Endothelial cell of umbilical vein (primary cell): ENCODE data around the gene ZG16B. TPM values are rescaled to one million over a fixed set of nuclear protein-coding genes. Genes with fewer than 3 reads are reported as not detected.

Experiments
- BruUV-seq: library from RNA; stranded (reverse); fragments of 400-500 nt; replicated peaks from 2 replicates; lab custom pipeline; 2021; lab: Mats Ljungman, UMichigan
- CTCF ChIA-PET: fragments of 300-600, 350-600 bp; sonication (Branson Sonifier 250); formaldehyde crosslinking; loops from one replicate; lab custom pipeline; 2021; ENCODE audit warnings: antibody characterized with exemption, inconsistent platforms; lab: Charles Lee
- POLR2A ChIA-PET: fragments of 300-600, 350-600 bp; sonication (Branson Sonifier 250); formaldehyde crosslinking; loops from one replicate; lab custom pipeline; 2021; ENCODE audit warnings: antibody characterized with exemption, inconsistent platforms; lab: Charles Lee
- DNase-seq: peaks from one replicate; pipeline ENCODE4 v3.0.0-alpha.2; 2011; ENCODE audit warnings: low read depth, low spot score
- FAIRE-seq: peaks from 2 replicates; lab custom pipeline; 2011; peaks lifted over from hg19 to GRCh38; lab: Jason Lieb, UNC
- H2AFZ ChIP-seq: 2 replicates; pipeline ENCODE4 v1.6.0; 2012; ENCODE audit warnings: low read depth, low read length, control low read depth, inconsistent platforms
- H3K27ac ChIP-seq: 2 replicates; pipeline ENCODE4 v1.5.1; 2011; ENCODE audit warnings: low read depth, mild to moderate bottlenecking, control low read depth, low read length, moderate library complexity; ENCODE audit not compliant: insufficient read depth
- H3K27me3 ChIP-seq, 2 experiments: 2 replicates each; pipeline versions ENCODE4 v1.6.0 to v1.6.1; 2011; ENCODE audit warnings: low read length in 2 of 2, mixed read lengths in 1 of 2; ENCODE audit not compliant: control insufficient read depth in 2 of 2, insufficient read depth in 2 of 2
- H3K36me3 ChIP-seq, 2 experiments: 2 replicates in 1 of 2; 3 replicates in 1 of 2; pipeline ENCODE4 v1.5.1; 2011; ENCODE audit warnings: low read length in 2 of 2, mild to moderate bottlenecking in 1 of 2, moderate library complexity in 1 of 2; ENCODE audit not compliant: control insufficient read depth in 2 of 2, insufficient read depth in 2 of 2; ENCODE audit errors: extremely low read depth in 1 of 2
- H3K4me1 ChIP-seq: 3 replicates; pipeline ENCODE4 v1.5.1; 2011; ENCODE audit warnings: mild to moderate bottlenecking, low read length; ENCODE audit not compliant: control insufficient read depth, insufficient read depth; ENCODE audit errors: extremely low read depth
- H3K4me2 ChIP-seq: 2 replicates; pipeline ENCODE4 v1.6.1; 2011; ENCODE audit warnings: low read length, control low read depth, mixed read lengths; ENCODE audit not compliant: insufficient read depth
- H3K4me3 ChIP-seq, 3 experiments: fragments of 200-600 bp in 1 of 3; sonication (generic), shearing (Covaris generic) in 1 of 3; replicated peaks in 1 of 3; 2 replicates each; pipeline ENCODE4 v1.5.1; 2011 to 2016; ENCODE audit warnings: control low read depth in 3 of 3, low read length in 3 of 3, mild to moderate bottlenecking in 2 of 3, inconsistent platforms in 1 of 3, low read depth in 1 of 3, moderate library complexity in 1 of 3; ENCODE audit not compliant: insufficient read depth in 1 of 3
- H3K79me2 ChIP-seq: 2 replicates; pipeline ENCODE4 v1.6.0; 2012; ENCODE audit warnings: low read length, inconsistent platforms; ENCODE audit not compliant: control insufficient read depth, insufficient read depth
- H3K9ac ChIP-seq: replicated peaks from 2 replicates; pipeline ENCODE3; 2011; ENCODE audit warnings: low read length, control low read depth; ENCODE audit not compliant: insufficient read depth; ENCODE audit errors: extremely low read depth
- H3K9me1 ChIP-seq: replicated peaks from 3 replicates; pipeline ENCODE4 v1.6.0; 2011; ENCODE audit warnings: mild to moderate bottlenecking, low read length; ENCODE audit not compliant: control insufficient read depth, insufficient read depth; ENCODE audit errors: extremely low read depth
- H3K9me3 ChIP-seq: replicated peaks from 2 replicates; pipeline ENCODE4 v1.5.1; 2012; ENCODE audit warnings: low read length, inconsistent platforms; ENCODE audit not compliant: control insufficient read depth, insufficient read depth
- H4K20me1 ChIP-seq: replicated peaks from 2 replicates; pipeline ENCODE3; 2011; ENCODE audit warnings: mild to moderate bottlenecking, low read length; ENCODE audit not compliant: control insufficient read depth, insufficient read depth; ENCODE audit errors: extremely low read depth
- CTCF ChIP-seq, 2 donors: IDR thresholded peaks; 1 replicate in 1 of 2; 2 replicates in 1 of 2; pipeline ENCODE4 v1.5.1; 2011; ENCODE audit warnings: low read length in 2 of 2, mild to moderate bottlenecking in 2 of 2, moderate library complexity in 2 of 2, control low read depth in 1 of 2, inconsistent platforms in 1 of 2, low read depth in 1 of 2; ENCODE audit not compliant: insufficient read depth in 1 of 2; ENCODE audit errors: extremely low read depth in 1 of 2
- EZH2 ChIP-seq: IDR thresholded peaks from 2 replicates; pipeline ENCODE4 v1.6.1; 2012; ENCODE audit warnings: borderline replicate concordance, low read depth, mild to moderate bottlenecking, moderate library complexity, low read length, inconsistent platforms; ENCODE audit not compliant: severe bottlenecking
- FOS ChIP-seq: IDR thresholded peaks from 2 replicates; pipeline ENCODE4 v1.6.1; 2011; ENCODE audit warnings: mild to moderate bottlenecking, low read length, moderate library complexity, borderline replicate concordance; ENCODE audit not compliant: insufficient read depth
- GATA2 ChIP-seq: IDR thresholded peaks from 2 replicates; pipeline ENCODE4 v1.7.0; 2011; ENCODE audit warnings: low read depth, mild to moderate bottlenecking, moderate library complexity, mixed read lengths, low read length; ENCODE audit not compliant: insufficient read length, insufficient read depth
- JUN ChIP-seq: IDR thresholded peaks from 2 replicates; pipeline ENCODE4 v1.6.1; 2011; ENCODE audit warnings: borderline replicate concordance, low read depth; ENCODE audit not compliant: insufficient read length, insufficient read depth
- MAX ChIP-seq: IDR thresholded peaks from 2 replicates; pipeline ENCODE4 v1.6.1; 2011; ENCODE audit not compliant: insufficient read depth, insufficient read length
- MYC ChIP-seq: IDR thresholded peaks from one replicate; pipeline ENCODE4 v1.6.1; 2011; ENCODE audit warnings: mild to moderate bottlenecking, low read depth, low read length
- POLR2A ChIP-seq: IDR thresholded peaks from 2 replicates; pipeline ENCODE4 v1.6.1; 2012; ENCODE audit warnings: low read depth, mild to moderate bottlenecking, control low read depth, low read length
- POLR2AphosphoS5 ChIP-seq: IDR thresholded peaks from 2 replicates; pipeline ENCODE4 v1.6.1; 2012; ENCODE audit warnings: low read depth, mild to moderate bottlenecking, control low read depth, low read length, moderate library complexity; ENCODE audit not compliant: insufficient read depth
- dilution Hi-C: fragments of 300-500 bp; cut with MboI; formaldehyde crosslinking; loops from one replicate; pipeline ENCODE4 v1.15.0; 2019; ENCODE audit warnings: low sequenced_read_pairs; ENCODE audit not compliant: extremely low pct_ligation_motif_present
- intact Hi-C: fragments of 100-400 bp; cut with micrococcal nuclease; formaldehyde crosslinking; loops from one replicate; pipeline ENCODE4 v1.10.0; 2022
- polyA plus RNA-seq, 4 experiments: library from polyadenylated mRNA; depleted of rRNA in 3 of 4; stranded (reverse) in 3 of 4; unstranded in 1 of 4; fragments of >200 nt; gene quantifications; 2 replicates each; pipeline versions ENCODE4 v1.2.1 to v1.2.3, GENCODE V29; 2011 to 2012; ENCODE audit warnings: missing spikeins in 1 of 4
- total RNA-seq: library from RNA; stranded (reverse); gene quantifications from 2 replicates; pipeline ENCODE4 v1.2.3, GENCODE V29; 2021

Gene ZG16B
- total and polyA plus RNA-seq, 2 donors (not counting 3 experiments of a cell fraction or from before 2014, with no cell fraction given): 0.22 TPM; not detected in 1

- peaks cover 4% of the 10 kb centered on the region for H3K4me1 ChIP-seq
- H4K20me1 ChIP-seq: no peaks in the 10 kb centered on the region
- CTCF ChIA-PET: interaction anchor here (1.3 kb wide), 1 partner anchor 9 kb away, joined by 8 read pairs; no protein-coding TSS in a partner anchor
- dilution Hi-C loops: no loop called here
- POLR2A ChIA-PET: no interaction called here
- H3K36me3 ChIP-seq: no peaks in the 10 kb centered on the region
- no peak overlapping the region for H3K4me2 ChIP-seq
- BruUV-seq: no TSS peak
- H3K9ac ChIP-seq: no peak overlapping the region
- no peaks in the 10 kb centered on the region for H3K79me2 ChIP-seq
- DNase-seq: no peak
- no peaks in the 10 kb centered on the region for H3K27me3 ChIP-seq
- H3K4me3 ChIP-seq: no peak overlapping the region
- intact Hi-C loops: loop anchor here (10.0 kb wide), 1 partner anchor 56 kb away; the partner anchor contains the start of gene ELOB
- no peak for FAIRE-seq
- H2AFZ ChIP-seq: no peak overlapping the region
- H3K9me1 ChIP-seq: no peaks in the 10 kb centered on the region
- H3K27ac ChIP-seq: no peak overlapping the region
- no peak for TF ChIP-seq GATA2
- TF ChIP-seq POLR2AphosphoS5: no peak
- TF ChIP-seq POLR2A: no peak
- no peak for TF ChIP-seq MYC
- no peak for TF ChIP-seq FOS
- TF ChIP-seq MAX: no peak
- no peak for TF ChIP-seq EZH2
- TF ChIP-seq JUN: no peak
- no peak for TF ChIP-seq CTCF (IDR thresholded peaks at IDR 0.05; ENCODE audit: extremely low read depth in 1 of 2, insufficient read depth in 1 of 2, low read depth in 1 of 2, low read length in 2 of 2)
- no peaks in the 10 kb centered on the region for H3K9me3 ChIP-seq
Measured at GRCh38 chr16:2830355-2830695, 222 bp downstream of the ZG16B start.
